Gastrocnemius medialis (tissue), 4 donors: ENCODE data around the gene NCOR2.

Experiments
- CTCF ChIP-seq, 5 experiments: fragments of 450-650 bp in 3 of 5; fragments of 200-600 bp in 2 of 5; sonication (generic) in 2 of 5; IDR thresholded peaks in 4 of 5; conservative IDR thresholded peaks in 1 of 5; 1 replicate in 4 of 5; 2 replicates in 1 of 5; pipeline ENCODE4 v1.5.1; 2016 to 2019; ENCODE audit warnings: antibody characterized with exemption in 5 of 5, mild to moderate bottlenecking in 3 of 5, moderate library complexity in 3 of 5
- POLR2A ChIP-seq, 2 donors: fragments of 450-650 bp; IDR thresholded peaks; one replicate each; pipeline ENCODE4 v1.6.1; 2017; ENCODE audit warnings: antibody characterized with exemption in 2 of 2, mild to moderate bottlenecking in 2 of 2, moderate library complexity in 2 of 2

GRCh38 chr12:124525927-124526692, 41.3 kb downstream of the NCOR2 start:
- TF ChIP-seq CTCF (IDR thresholded peaks at IDR 0.05 in 4 of 5, conservative IDR thresholded peaks at IDR 0.05 in 1 of 5) (no peak), POLR2A (IDR thresholded peaks at IDR 0.05) (no peak)
